Stimulated activated naive CD8-positive, alpha-beta T cell treated with anti-CD3 and anti-CD28 coated beads, Interleukin-15, amount 100 ng/mL, for 72 hours (primary cell): Measurements from ENCODE around the gene ARHGEF1.
"Not testable (repeated sequence)": the region's sequence is repeated elsewhere in the genome, so short reads cannot be mapped to it uniquely, and the experiment has no call there.

ENCODE experiments used
- ATAC-seq: fragments of 150-1000 bp; cut with Tn5 transposase; 2 replicates; pipeline ENCODE4 v1.10.0; 2021; ENCODE audit warnings: mild to moderate bottlenecking, moderate library complexity
- DNase-seq, 2 donors: peaks; one replicate each; pipeline ENCODE4 v3.0.0; 2021 to 2022
- H3K27ac Mint-ChIP-seq, 2 donors: one replicate each; pipeline ENCODE4 v1.8.0; 2022; ENCODE audit warnings: mild to moderate bottlenecking in 2 of 2, mixed read lengths in 2 of 2, moderate library complexity in 2 of 2
- H3K27me3 Mint-ChIP-seq: one replicate; pipeline ENCODE4 v1.8.0; 2022; ENCODE audit warnings: mixed read lengths
- H3K4me1 Mint-ChIP-seq: one replicate; pipeline ENCODE4 v1.8.0; 2022; ENCODE audit warnings: mild to moderate bottlenecking, mixed read lengths
- H3K4me3 Mint-ChIP-seq, 2 donors: one replicate each; pipeline ENCODE4 v1.8.0; 2022; ENCODE audit warnings: mild to moderate bottlenecking in 2 of 2, mixed read lengths in 2 of 2, moderate library complexity in 1 of 2
- H3K9me3 Mint-ChIP-seq, 2 donors: one replicate each; pipeline ENCODE4 v1.8.0; 2022; ENCODE audit warnings: mixed read lengths in 2 of 2

ARHGEF1 gene

DNA sequence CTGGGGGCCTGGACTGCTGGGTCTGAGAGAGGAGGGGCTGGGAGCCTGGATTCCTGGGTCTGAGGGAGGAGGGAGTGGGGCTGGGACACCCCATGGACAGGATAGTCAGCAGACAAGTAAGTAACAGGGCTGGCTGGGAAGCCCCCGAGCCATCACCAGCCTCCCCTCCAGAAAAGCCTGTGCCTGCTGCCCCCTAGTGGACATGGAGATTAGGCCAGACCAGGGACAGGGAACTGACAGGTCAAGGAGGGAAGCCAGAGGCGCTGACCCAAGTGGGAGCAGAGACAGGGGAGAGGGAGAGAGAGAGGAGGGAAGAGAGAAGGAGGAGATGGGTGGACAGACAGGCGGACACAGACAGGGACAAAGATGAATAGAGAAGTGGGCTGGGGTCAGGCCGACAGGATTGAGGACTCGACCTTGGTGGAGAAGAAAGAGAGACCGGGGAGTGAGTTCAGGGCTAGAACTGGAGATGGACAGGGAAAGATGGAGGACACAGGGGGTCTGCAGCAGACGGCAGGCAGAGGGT lies 51.9 kb downstream of the ARHGEF1 start:
- peak overlapping the region in 1 of 2 donors; percentile 59 for H3K27ac Mint-ChIP-seq
- H3K4me3 Mint-ChIP-seq, result peak overlapping the region; percentile 5 to 35
- H3K4me1 Mint-ChIP-seq, result peaks cover 69% of the 10 kb centered on the region
- peak; percentile 84 for ATAC-seq
- DNase-seq, result peak; percentile 77 to 86
- no peaks in the 10 kb centered on the region for H3K9me3 Mint-ChIP-seq
- peaks cover 18% of the 10 kb centered on the region for H3K27me3 Mint-ChIP-seq

DNA sequence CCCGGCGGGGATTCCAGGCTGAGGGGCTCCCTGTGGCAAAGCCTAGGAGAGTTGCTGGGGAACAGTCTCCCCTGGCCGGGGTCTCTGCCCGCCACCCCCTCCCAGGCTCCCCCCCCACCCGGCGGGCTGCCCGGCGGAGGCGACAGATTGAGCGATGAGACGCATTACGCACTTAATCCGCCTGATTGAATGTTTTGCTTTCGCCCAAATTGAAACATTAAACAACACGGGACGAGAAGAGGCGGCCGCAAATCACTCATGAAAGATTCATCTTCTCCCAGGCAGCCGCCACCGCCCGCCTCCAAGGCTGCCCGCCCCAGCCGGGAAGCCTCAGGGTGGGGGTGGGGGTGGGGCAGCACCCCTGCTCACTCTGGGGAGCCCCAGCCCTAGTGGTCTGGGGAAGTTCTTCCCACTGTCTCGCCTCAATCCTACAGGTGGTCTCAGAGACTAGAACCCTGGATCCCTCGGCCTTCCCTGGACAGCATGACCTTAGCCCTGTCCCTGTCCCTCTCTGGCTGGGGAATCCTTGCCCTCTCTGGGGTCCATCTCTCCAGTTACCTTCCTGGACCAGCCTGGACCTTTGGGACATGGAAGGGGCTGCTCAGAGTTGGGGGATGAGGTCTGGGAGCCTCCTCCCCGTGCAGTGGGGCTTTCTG lies 52.9 kb downstream of the ARHGEF1 start:
- no peak for ATAC-seq
- H3K9me3 Mint-ChIP-seq, result no peaks in the 10 kb centered on the region
- no peak for DNase-seq
- peak overlapping the region in 1 of 2 donors; percentile 5 for H3K4me3 Mint-ChIP-seq
- H3K27me3 Mint-ChIP-seq, result peaks cover 18% of the 10 kb centered on the region
- H3K27ac Mint-ChIP-seq, result peak overlapping the region in 1 of 2 donors; percentile 26
- peaks cover 63% of the 10 kb centered on the region for H3K4me1 Mint-ChIP-seq

DNA sequence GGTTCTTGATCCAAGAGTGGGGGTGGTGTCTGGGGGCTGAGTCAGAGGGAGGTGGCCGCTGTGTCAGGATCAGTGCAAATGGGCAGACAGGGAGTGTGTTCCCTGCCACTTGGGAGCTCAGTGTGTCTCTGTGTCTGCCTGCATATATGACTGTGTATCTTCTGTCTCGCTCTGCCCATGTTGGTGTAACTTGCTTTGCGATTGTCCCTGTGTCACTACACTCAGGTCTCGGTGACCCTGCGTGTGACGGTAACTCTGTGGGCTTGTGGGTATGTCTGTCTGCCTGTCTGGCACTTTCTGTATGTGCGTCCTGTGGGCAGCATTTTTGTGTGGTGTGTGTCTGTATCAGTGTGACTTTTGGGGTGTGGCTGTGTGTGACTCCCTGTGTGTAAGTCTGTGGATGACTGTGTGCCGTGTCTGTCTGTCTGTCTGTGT lies 53.4 kb downstream of the ARHGEF1 start:
- Mint-ChIP-seq H3K27ac (no peak overlapping the region), H3K27me3 (peaks cover 18% of the 10 kb centered on the region), H3K9me3 (no peaks in the 10 kb centered on the region), H3K4me1 (peaks cover 62% of the 10 kb centered on the region), H3K4me3 (peak overlapping the region; percentile 1 to 14)
- DNase-seq (no peak), ATAC-seq (peak; percentile 45)

DNA sequence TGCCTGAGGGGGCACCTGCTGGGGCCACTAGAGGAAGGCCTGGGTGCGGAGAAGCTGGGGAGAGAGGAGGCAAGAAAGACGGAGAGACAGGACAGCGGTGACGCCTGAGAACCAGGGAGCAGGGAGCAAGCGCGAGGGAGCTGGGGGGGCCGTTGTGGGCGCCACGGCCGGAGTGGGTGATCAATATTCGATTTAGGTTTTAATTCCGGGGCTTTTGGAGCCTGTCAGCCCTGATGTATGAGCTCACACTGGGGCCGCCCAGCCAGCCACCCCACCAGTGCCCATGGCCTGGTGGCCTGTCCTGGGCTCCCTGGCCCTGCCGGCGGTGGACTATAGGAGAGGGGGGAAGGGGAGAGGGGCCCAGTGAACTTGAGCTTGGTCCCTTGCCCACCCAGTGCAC lies 54.0 kb downstream of the ARHGEF1 start:
- ATAC-seq, result no peak
- Mint-ChIP-seq H3K27ac (no peak overlapping the region), H3K4me3 (peak overlapping the region in 1 of 2 donors; percentile 14)

DNA sequence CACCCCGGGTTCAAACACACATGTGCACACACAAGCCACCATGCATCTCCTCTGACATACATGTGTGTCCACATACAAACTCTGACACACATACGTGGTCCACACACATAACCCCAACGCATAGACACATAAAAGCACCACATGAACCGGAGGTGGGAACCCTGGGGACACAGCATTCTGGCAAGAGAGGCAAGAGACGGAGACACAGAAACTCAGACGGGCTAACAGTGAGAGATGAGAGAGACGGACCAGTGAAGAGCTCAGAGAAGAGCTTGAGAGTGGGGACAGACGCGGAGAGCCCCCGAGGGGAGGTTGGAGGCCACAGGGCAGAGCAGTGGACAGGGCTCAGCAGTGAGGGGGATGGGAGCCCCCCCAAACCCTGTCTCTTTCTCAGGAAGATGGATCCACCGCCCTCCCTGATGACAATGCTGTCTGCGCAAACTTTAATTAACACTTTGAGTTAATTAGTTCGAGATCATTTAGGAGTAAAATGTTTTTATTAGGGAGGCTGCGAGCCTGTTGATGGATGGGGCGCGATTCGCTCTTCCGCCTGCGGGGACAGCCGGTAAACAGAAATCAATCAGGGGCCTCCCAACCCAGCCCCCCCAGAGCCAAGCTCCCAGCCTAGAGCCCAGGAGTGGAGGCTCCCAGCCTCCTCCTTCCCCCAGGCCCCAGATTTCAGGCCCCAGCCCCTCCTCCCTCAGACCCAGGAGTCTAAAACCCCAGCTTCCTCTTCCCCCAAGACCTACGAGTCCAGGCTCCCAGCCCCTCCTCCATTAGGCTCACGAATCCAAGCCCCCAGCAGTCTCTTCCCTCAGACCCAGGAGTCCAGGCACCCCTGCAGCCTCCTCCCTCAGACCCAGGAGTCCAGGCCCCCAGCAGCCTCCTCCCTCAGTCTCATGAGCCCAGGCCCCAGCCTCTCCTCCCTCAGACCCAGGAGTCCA lies 54.8 kb downstream of the ARHGEF1 start:
- H3K27ac Mint-ChIP-seq, result peak overlapping the region in 1 of 2 donors; percentile 14
- no peaks in the 10 kb centered on the region for H3K9me3 Mint-ChIP-seq
- H3K4me3 Mint-ChIP-seq, result peak overlapping the region in 1 of 2 donors; percentile 5
- ATAC-seq (no peak), DNase-seq (no peak)
- H3K27me3 Mint-ChIP-seq, result peaks cover 22% of the 10 kb centered on the region
- H3K4me1 Mint-ChIP-seq, result peaks cover 65% of the 10 kb centered on the region

More for the DNA sequence above, 54.0 kb downstream of the ARHGEF1 start:
- Mint-ChIP-seq H3K9me3 (no peaks in the 10 kb centered on the region), H3K4me1 (peaks cover 66% of the 10 kb centered on the region), H3K27me3 (peaks cover 18% of the 10 kb centered on the region)
- no peak for DNase-seq

DNA sequence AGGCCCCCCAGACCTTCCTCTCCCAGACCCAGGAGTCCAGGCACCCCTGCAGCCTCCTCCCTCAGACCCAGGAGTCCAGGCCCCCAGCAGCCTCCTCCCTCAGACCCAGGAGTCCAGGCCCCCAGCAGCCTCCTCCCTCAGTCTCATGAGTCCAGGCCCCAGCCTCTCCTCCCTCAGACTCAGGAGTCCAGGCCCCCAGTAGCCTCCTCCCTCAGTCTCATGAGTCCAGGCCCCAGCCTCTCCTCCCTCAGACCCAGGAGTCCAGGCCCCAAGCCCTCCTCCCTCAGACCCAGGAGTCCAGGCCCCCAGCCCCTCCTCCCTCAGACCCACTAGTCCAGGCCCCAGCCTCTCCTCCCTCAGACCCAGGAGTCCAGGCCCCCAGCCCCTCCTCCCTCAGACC lies 56.2 kb downstream of the ARHGEF1 start:
- not testable (repeated sequence) for H3K27ac Mint-ChIP-seq, H3K9me3 Mint-ChIP-seq, H3K4me3 Mint-ChIP-seq, DNase-seq, ATAC-seq
- peaks cover 62% of the 10 kb centered on the region for H3K4me1 Mint-ChIP-seq
- H3K27me3 Mint-ChIP-seq, result peaks cover 29% of the 10 kb centered on the region

DNA sequence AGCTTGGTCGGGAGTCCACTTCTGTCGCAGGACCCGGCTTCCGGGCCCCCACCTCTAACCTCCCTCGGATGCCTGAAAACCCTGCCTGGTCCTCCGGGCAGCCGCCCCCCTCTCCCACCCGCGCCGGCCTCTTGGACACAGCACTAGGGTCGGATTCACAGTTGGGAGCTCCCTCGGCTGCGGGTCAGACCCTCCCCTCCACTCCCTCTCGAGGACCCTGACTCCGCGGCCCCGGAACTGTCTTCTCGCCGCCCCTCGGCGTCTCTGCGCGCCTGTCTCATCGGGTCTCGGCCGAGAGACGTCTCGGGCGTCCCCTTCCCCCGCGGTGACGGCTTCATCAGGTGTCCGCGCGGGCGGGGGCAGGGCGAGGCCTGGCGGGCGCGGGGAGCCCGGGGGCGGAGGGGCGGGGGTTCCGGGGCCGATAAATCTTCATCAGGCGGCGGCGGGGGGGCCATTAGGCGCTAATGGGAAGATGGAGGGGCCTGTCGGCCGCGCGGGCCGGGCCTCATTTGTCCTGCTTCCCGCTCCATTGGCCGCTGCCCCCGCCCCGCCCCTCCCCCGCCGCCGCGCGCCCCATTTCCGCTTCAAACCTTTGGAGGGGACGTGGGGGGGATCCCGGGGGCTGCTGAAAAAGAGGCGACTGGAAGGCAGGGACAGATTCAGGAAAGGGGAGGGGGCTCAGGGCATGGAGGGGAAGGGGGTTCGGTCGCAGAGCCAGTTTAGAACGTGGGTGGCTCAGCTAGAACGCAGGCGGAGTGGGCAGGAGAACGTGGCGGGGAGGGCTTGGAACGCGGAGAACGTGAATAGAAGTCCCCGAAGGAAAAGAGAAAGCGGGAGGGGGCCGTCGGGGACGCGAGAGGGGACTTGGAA lies 57.1 kb downstream of the ARHGEF1 start:
- Mint-ChIP-seq H3K27me3 (peaks cover 27% of the 10 kb centered on the region), H3K27ac (peak overlapping the region; percentile 97 to 98), H3K4me1 (peaks cover 62% of the 10 kb centered on the region), H3K9me3 (no peaks in the 10 kb centered on the region), H3K4me3 (peak overlapping the region; percentile 91)
- ATAC-seq, result peak; percentile 60
- DNase-seq, result peak in 1 of 2 donors; percentile 59

DNA sequence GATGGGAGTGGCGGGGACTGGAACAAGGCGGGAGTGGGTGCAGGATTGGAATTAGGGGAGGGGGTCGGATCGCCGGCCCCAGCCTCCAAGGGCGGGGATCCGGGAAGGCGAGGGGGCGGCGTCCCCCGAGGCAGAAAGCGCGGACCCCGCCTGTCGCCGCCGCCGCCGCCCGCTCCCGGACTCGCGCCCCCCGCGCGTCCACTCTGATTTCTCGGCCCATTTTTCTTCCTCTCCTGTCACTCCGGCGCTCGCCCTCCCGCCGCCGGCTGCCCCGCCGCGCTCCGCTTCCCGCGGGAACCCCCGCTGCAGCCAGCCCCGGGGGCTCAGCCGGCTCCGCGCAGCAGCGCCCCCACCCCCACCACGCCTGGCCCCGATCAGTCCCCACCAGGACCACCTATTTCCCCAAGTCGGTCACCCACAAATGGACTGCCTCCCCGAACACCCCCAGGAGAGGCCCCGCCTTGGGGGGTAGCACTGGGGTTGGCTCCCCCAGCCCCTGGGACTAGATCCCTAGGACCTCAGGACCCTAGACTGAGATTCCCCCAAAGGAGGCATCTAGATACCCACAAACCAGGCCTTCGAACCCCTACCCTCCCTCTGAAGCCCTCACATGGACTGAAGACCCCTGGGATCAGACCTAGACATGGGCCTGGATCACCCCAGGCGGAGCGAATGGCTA lies 57.9 kb downstream of the ARHGEF1 start:
- H3K27ac Mint-ChIP-seq, result peak overlapping the region; percentile 97 to 98
- no peaks in the 10 kb centered on the region for H3K9me3 Mint-ChIP-seq
- peak overlapping the region; percentile 91 for H3K4me3 Mint-ChIP-seq
- DNase-seq (no peak), ATAC-seq (no peak)
- peaks cover 63% of the 10 kb centered on the region for H3K4me1 Mint-ChIP-seq
- H3K27me3 Mint-ChIP-seq, result peaks cover 19% of the 10 kb centered on the region

DNA sequence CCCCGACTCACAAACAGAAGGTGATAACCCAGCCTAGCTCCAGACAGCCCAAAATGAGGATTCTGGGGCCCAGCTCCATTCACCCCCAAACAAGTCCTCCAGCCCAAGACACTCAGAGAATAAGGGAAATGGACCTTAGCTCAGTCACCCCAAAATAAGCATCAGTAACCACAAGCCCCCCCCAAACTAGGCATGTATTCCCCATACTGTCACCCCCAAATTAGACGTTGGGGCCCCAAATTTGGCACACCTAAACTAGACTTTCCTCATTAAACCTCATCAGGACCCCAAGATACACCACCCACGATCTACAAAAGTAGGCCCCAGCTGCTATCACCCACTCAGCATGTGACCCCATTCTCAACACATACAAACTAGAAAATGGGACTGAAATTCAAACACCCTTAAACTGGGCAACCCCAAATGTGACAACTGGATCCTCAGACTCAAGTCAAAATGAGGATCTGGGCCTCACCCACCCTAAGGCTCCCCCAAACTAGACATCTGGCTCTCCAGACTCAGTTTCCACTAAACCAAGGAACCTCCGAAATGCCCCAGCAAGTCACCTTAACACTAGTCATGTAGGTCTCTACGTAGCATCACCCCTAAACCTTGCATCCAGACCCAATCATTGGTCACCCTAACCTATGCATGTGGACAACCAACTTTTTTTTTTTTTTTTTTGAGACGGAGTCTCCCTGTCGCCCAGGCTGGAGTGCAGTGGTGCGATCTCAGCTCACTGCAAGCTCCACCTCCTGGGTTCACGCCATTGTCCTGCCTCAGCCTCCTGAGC lies 58.6 kb downstream of the ARHGEF1 start:
- no peak for ATAC-seq
- Mint-ChIP-seq H3K4me3 (peak overlapping the region; percentile 83 to 91), H3K4me1 (peaks cover 65% of the 10 kb centered on the region), H3K27me3 (peaks cover 14% of the 10 kb centered on the region), H3K27ac (peak overlapping the region in 1 of 2 donors; percentile 57), H3K9me3 (no peaks in the 10 kb centered on the region)
- no peak for DNase-seq

DNA sequence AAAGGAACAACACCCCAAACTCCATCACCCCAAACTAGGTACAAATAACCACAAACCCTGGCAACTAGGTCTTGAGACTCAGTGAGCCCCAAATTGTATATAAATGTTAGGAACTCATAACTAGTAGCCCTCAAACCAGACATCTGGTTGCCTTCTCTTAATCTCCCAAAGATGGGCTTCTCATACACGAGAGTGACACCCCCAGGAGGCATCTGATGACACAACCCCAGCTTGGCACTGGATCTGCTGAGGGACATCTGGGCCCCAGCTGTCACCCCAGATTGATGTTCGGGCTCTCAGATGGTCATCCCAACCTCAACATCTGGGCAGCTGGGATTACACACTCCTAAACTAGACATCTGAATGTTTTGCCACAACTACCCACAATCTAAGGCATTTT lies 61.4 kb downstream of the ARHGEF1 start:
- no peak for ATAC-seq
- Mint-ChIP-seq H3K27me3 (peaks cover 11% of the 10 kb centered on the region), H3K4me3 (peak overlapping the region; percentile 69 to 73), H3K9me3 (no peaks in the 10 kb centered on the region), H3K27ac (peak overlapping the region; percentile 34 to 69), H3K4me1 (peaks cover 77% of the 10 kb centered on the region)
- no peak for DNase-seq

DNA sequence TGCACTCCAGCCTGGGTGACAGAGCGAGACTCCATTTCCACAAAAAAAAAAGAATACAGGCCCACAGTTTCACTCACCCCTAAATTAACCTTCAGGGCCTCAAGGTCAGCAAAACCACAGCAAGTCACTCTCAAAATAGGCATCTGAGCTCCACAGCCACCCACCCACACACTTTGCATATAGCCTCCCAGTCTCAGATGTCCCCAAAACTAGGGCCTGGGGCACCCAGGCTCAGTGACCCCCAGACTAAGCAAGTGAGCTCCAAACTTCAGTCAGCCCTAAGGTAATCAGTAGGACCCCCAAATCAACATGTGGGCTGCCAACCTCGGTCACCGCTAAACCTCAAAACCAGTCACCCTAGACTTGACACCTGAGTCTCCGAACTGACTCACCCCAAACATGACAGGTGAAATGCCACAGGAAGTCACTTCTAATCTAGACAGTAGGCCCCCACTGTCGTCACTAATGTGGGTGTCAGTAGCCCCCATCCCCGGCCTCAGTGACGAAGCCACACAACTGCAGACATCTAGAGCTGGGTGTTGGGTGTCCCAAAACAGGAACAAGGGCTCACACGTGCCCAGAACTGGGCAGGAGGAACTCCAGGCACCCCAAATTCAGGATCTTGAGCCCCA lies 62.3 kb downstream of the ARHGEF1 start:
- peaks cover 77% of the 10 kb centered on the region for H3K4me1 Mint-ChIP-seq
- H3K27me3 Mint-ChIP-seq, result peaks cover 11% of the 10 kb centered on the region
- H3K4me3 Mint-ChIP-seq, result peak overlapping the region; percentile 69 to 73
- ATAC-seq (peak; percentile 98), DNase-seq (peak; percentile 89 to 93)
- no peaks in the 10 kb centered on the region for H3K9me3 Mint-ChIP-seq
- H3K27ac Mint-ChIP-seq, result peak overlapping the region; percentile 90 to 98

DNA sequence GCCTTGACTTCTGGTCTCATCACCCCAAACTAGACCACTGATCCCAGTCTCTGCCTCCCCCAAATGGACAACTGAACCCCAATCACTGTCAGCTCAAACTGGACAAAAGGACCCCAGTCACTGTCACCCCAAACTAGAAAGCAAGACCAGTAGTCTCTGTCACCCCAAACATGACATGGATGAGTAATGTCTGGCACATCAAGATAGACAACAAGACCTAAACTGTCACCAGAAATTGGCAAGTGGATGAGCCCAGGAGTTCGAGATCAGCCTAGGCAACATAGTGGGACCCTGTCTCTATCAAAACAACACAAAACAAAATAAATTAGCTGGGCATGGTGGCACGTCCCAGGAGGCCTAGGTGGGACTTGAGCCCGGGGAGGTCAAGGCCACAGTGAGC lies 64.1 kb downstream of the ARHGEF1 start:
- DNase-seq, result no peak
- Mint-ChIP-seq H3K4me3 (peak overlapping the region; percentile 10 to 36), H3K27me3 (peaks cover 11% of the 10 kb centered on the region), H3K27ac (peak overlapping the region; percentile 20 to 81), H3K4me1 (peaks cover 81% of the 10 kb centered on the region), H3K9me3 (no peaks in the 10 kb centered on the region)
- no peak for ATAC-seq

DNA sequence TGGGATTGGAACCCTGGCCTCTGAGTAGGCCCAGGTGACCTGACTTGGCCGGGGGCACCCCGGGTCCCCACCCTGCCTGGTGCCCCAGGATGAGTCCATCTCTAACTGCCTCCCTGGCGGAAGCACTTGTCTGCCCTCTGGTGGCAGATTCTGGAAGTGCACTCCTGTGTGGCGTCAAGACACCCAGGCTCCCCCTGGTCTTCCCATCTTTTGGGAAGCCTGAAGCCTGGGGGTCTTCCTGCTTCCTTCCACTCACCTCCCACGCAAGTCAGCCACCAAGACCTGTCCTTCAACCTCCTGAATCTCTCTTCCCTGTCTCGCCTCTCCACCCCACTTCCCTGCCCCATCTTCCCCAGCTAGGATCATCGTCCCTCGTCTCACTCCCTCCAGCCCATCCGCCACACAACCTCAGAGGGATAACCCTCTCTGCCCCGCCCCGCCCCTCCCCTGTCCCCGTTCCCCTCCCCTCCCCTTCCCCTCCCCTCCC lies 68.7 kb downstream of the ARHGEF1 start:
- peaks cover 56% of the 10 kb centered on the region for H3K4me1 Mint-ChIP-seq
- H3K27ac Mint-ChIP-seq, result peak overlapping the region; percentile 90 to 92
- H3K27me3 Mint-ChIP-seq, result no peaks in the 10 kb centered on the region
- peak overlapping the region; percentile 70 to 82 for H3K4me3 Mint-ChIP-seq
- DNase-seq (peak; percentile 83 to 87), ATAC-seq (peak; percentile 89)
- no peaks in the 10 kb centered on the region for H3K9me3 Mint-ChIP-seq
